Large intestine (tissue), 3 donors: ENCODE data around the gene CPLANE2. TPM values are rescaled to one million over a fixed set of nuclear protein-coding genes. Genes with fewer than 3 reads are reported as not detected.
"Not testable (repeated sequence)": the region's sequence is repeated elsewhere in the genome, so short reads cannot be mapped to it uniquely, and the experiment has no call there.

Source experiments
- DNase-seq, 2 donors: peaks; one replicate each; pipeline versions ENCODE4 v3.0.0 to v3.0.0-alpha.2; 2013
- H3K27ac ChIP-seq: one replicate; pipeline ENCODE4 v1.5.1; 2013; ENCODE audit warnings: low read length
- H3K27me3 ChIP-seq: 2 replicates; pipeline ENCODE4 v1.6.1; 2013; ENCODE audit warnings: low read length; ENCODE audit not compliant: control insufficient read depth, insufficient read depth
- H3K36me3 ChIP-seq: 2 replicates; pipeline ENCODE4 v1.6.1; 2013; ENCODE audit warnings: low read length; ENCODE audit not compliant: control insufficient read depth, insufficient read depth
- H3K4me1 ChIP-seq: one replicate; pipeline ENCODE4 v1.6.1; 2013; ENCODE audit warnings: low read length; ENCODE audit not compliant: control insufficient read depth, insufficient read depth
- H3K4me3 ChIP-seq: one replicate; pipeline ENCODE4 v1.5.1; 2013; ENCODE audit warnings: low read length
- H3K9me3 ChIP-seq: one replicate; pipeline ENCODE4 v1.6.1; 2013; ENCODE audit warnings: mild to moderate bottlenecking, low read depth, low read length, moderate library complexity; ENCODE audit not compliant: control insufficient read depth
- WGBS: methylation state at CpG from one replicate; pipeline ENCODE4 v1.1.5; 2013; ENCODE audit warnings: low lambda C conversion rate; ENCODE audit not compliant: insufficient coverage; 5-methylcytosine and 5-hydroxymethylcytosine counted together
- polyA plus RNA-seq: library from polyadenylated mRNA; unstranded; fragments of 120-200 nt; gene quantifications from one replicate; pipeline ENCODE4 v1.2.1, GENCODE V29; 2013

Gene CPLANE2
- polyA plus RNA-seq, 1 donor: 6.2 TPM

DNA sequence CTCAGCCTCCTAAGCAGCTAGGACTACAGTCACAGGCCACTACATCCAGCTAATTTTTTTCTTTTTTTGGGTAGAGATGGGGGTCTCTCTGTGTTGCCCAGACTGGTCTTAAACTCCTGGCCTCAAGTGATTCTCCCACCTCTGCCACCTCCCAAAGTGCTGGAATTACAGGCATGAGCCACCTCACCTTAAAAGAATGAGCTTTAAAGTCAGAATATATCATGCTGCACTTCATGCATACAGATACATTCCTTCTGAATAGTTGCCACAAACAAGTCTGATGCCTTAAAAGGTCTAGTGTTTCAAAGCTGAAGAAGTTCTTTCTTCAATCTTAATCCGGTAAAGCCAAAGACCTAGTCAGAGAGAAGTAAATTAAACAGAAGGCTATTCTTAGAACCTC, 23.8 kb upstream of the CPLANE2 start:
- DNase-seq: no peak
- H3K36me3 ChIP-seq: peaks cover 6% of the 10 kb centered on the region
- H3K4me3 ChIP-seq: no peak overlapping the region
- no peak overlapping the region for H3K27ac ChIP-seq
- H3K9me3 ChIP-seq: no peaks in the 10 kb centered on the region
- H3K27me3 ChIP-seq: no peaks in the 10 kb centered on the region
- no CpG with 5 or more reads among the region's 1 CpG for WGBS
- H3K4me1 ChIP-seq: no peaks in the 10 kb centered on the region

DNA sequence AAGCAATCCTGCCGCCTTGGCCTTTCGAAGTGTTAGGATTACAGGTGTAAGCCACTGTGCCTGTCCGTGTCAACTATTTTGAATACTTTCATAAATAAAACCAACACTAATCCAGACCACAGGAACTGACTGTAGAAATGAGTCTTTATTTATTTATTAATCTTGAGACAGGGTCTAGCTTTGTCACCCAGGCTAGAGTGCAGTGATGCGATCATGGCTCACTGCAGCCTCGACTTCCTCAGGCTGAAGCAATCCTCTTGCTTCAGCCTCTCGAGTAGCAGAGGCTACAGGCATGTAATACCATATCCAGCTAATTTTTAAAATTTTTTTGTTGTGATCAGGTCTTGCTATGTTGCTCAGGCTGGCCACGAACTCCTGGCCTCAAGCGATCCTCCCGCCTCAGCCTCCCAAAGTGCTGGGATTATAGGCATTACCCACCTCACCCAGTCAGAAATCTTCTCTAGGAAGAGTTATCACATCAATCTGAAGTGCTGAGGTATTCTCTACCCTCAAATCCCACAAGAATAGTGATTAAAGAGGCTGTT, 21.7 kb upstream of the CPLANE2 start:
- no peak for DNase-seq
- WGBS: no CpG with 5 or more reads among the region's 9 CpGs
- Histone ChIP-seq H3K9me3 (no peaks in the 10 kb centered on the region), H3K27ac (no peak overlapping the region), H3K27me3 (no peaks in the 10 kb centered on the region), H3K4me1 (no peaks in the 10 kb centered on the region), H3K4me3 (no peak overlapping the region), H3K36me3 (peaks cover 23% of the 10 kb centered on the region)

DNA sequence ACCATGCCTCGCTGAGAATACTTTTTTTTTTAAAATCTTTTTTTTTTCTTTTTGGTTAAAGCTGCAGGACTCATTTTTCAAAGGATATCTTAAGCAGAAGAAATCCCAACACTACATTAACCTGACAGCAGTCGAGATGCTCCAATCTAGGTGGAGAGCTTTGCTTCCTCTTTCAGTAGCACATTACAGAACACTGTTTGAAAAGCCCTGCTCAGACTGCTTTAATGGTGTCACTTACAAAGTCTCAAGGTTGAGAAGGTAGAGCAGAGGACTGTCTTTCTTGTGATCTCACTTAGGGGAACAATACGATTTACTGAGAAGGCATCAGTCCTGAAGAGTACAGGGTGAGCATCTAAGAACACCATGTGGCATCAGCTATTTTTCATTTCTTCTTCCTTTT, 21.0 kb upstream of the CPLANE2 start:
- H3K9me3 ChIP-seq: no peaks in the 10 kb centered on the region
- no peaks in the 10 kb centered on the region for H3K27me3 ChIP-seq
- no peak for DNase-seq
- 80% methylated on average over 1 of the region's 3 CpGs for WGBS
- no peak overlapping the region for H3K4me3 ChIP-seq
- H3K27ac ChIP-seq: no peak overlapping the region
- peaks cover 27% of the 10 kb centered on the region for H3K36me3 ChIP-seq
- H3K4me1 ChIP-seq: no peaks in the 10 kb centered on the region

DNA sequence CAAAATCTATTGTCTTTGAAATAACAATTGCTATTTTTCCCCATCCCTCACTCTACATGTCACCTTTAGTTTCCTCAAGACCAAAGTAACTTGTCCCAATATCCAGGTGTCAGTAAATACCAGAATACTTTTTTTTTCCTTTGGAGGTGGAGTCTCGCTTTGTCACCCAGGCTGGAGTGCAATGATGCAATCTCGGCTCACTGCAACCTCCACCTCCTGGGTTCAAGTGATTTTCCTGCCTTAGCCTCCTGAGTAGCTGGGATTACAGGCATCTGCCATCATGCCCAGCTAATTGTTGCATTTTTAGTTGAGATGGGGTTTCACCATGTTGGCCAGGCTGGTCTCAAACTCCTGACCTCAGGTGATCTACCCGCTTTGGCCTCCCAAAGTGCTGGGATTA, 20.6 kb upstream of the CPLANE2 start:
- H3K27me3 ChIP-seq, H3K4me3 ChIP-seq, DNase-seq, H3K4me1 ChIP-seq, H3K9me3 ChIP-seq, H3K27ac ChIP-seq: not testable (repeated sequence)
- H3K36me3 ChIP-seq: peaks cover 29% of the 10 kb centered on the region
- WGBS: no CpG with 5 or more reads among the region's 3 CpGs

DNA sequence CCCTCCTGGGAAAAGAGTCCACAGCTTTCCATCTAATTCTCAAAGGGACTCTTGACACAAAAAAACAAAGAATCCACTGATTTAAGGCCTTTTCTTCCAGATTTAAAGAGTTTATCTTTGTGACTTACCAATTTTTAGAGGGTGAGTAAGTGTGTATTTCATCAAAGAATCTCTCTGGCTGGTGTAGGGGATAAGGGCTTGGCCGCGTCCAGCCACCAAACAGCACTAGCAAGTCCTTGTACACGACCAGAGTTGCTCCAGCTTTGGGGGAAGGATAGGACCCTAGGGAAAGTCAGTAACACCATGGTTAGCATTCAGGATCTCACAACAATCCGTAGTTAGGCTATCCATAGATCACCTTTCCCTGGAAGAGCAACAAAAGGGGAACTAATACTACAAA, 19.5 kb upstream of the CPLANE2 start:
- H3K4me3 ChIP-seq: no peak overlapping the region
- H3K27me3 ChIP-seq: no peaks in the 10 kb centered on the region
- H3K9me3 ChIP-seq: no peaks in the 10 kb centered on the region
- 100% methylated on average over 1 of the region's 4 CpGs for WGBS
- peaks cover 37% of the 10 kb centered on the region for H3K36me3 ChIP-seq
- no peaks in the 10 kb centered on the region for H3K4me1 ChIP-seq
- no peak overlapping the region for H3K27ac ChIP-seq
- no peak for DNase-seq

DNA sequence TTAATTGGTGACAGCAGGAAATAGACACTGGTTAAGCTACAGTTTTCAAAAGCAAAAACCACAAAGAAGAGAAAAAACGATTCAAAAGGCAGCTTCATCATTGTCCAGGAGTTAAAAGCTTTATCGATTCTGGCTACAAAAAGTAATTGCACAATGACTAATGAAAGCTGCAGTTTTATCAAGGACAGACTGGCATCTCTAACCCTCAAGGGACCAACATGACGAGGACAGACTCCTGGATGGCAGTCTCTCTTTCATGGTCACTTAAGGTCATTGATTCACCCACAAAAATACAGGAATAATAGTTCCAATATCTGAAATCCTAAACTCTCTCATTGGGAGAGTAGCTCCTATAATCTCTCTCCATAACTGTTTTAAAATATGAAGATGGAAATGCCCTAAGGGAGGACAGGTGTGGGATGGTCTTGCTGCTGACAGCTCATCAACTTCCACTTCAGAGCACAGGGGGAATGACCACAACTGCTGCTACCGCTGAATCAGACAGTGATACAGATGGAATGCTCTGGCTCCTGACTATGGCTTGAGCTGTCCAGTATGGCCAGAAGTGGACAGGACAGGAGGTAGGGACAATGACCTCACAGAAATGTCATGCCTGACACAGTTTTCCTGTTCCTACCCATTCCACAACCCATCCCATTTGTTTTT, 17.4 kb upstream of the CPLANE2 start:
- no peak overlapping the region for H3K27ac ChIP-seq
- H3K36me3 ChIP-seq: peaks cover 51% of the 10 kb centered on the region
- no peaks in the 10 kb centered on the region for H3K4me1 ChIP-seq
- no peaks in the 10 kb centered on the region for H3K9me3 ChIP-seq
- WGBS: 100% methylated on average over 1 of the region's 4 CpGs
- H3K27me3 ChIP-seq: no peaks in the 10 kb centered on the region
- no peak overlapping the region for H3K4me3 ChIP-seq
- DNase-seq: no peak

DNA sequence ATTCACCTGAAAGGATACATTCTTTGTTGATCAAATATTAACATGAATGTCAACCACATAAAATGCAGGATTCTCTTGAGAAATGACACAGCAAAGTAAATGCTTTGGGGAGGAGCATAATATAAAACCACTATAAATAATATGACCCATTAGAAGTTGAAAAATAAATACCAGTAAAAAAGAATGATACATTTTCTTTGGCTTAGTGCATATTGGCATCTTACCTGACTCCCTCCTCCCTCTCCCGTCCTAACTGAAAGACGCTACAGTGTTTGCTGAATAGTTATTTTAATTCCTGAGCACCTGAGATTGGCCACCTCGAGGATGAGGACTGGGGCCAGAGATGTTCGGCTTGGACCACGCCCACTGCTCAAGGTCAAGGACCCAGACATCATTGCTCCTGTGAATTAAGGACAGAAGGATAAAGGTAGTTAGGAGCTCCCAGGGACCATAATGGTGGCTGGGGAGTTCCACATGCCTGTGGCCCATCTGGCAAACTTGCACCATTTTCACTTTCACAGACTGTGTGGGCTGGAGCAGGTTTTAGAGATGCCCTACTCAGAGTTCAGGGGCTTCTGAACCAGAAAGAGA, 16.4 kb upstream of the CPLANE2 start:
- Histone ChIP-seq H3K4me3 (no peak overlapping the region), H3K27ac (no peak overlapping the region), H3K9me3 (no peaks in the 10 kb centered on the region), H3K36me3 (peaks cover 51% of the 10 kb centered on the region), H3K27me3 (no peaks in the 10 kb centered on the region), H3K4me1 (peaks cover 2% of the 10 kb centered on the region)
- no CpG with 5 or more reads among the region's 5 CpGs for WGBS
- no peak for DNase-seq

DNA sequence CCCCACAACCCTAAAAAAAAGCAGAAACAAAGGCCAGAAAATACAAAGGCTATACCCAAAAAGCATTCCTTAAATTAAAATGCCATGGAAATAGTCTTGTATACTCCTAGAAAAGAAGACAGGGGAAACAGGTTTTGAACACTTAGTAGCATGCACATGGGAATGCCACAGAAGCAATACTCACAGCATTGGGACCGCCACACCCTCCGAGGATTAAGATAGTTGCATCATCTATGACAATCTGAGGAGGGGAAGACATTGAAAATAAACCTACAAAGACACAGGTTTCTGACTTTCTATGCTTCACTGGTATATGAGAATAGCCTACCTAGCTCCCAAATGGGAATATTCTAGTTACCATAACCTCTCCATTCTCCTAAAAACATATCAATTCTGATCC, 15.9 kb upstream of the CPLANE2 start:
- no peaks in the 10 kb centered on the region for H3K9me3 ChIP-seq
- H3K27me3 ChIP-seq: no peaks in the 10 kb centered on the region
- WGBS: 100% methylated on average over 1 of the region's 2 CpGs
- peaks cover 8% of the 10 kb centered on the region for H3K4me1 ChIP-seq
- H3K36me3 ChIP-seq: peaks cover 54% of the 10 kb centered on the region
- H3K4me3 ChIP-seq: no peak overlapping the region
- H3K27ac ChIP-seq: no peak overlapping the region
- DNase-seq: no peak

DNA sequence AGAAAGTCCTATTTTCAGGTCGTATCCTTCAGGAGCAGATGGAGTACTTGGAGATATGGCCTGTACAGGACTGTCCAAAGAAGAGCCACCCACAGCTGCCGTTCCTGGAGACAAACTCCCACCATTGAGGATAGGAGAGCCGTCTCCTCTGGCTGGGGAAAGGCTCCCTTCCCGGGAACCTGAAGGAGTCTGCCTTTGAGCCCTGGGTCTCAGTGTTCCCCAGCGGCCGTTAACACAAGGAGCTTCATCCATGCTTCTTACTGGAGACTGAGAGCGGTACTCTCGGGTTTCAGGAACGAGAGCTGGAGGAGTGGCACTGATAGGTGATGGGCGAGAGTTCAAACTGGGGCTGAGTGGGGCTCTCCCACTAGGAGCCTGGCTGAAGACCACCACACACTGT, 14.4 kb upstream of the CPLANE2 start:
- H3K9me3 ChIP-seq: no peaks in the 10 kb centered on the region
- H3K4me3 ChIP-seq: no peak overlapping the region
- H3K27ac ChIP-seq: no peak overlapping the region
- 60% methylated on average over 2 of the region's 10 CpGs for WGBS
- peaks cover 8% of the 10 kb centered on the region for H3K4me1 ChIP-seq
- H3K36me3 ChIP-seq: peaks cover 62% of the 10 kb centered on the region
- H3K27me3 ChIP-seq: no peaks in the 10 kb centered on the region
- DNase-seq: no peak

DNA sequence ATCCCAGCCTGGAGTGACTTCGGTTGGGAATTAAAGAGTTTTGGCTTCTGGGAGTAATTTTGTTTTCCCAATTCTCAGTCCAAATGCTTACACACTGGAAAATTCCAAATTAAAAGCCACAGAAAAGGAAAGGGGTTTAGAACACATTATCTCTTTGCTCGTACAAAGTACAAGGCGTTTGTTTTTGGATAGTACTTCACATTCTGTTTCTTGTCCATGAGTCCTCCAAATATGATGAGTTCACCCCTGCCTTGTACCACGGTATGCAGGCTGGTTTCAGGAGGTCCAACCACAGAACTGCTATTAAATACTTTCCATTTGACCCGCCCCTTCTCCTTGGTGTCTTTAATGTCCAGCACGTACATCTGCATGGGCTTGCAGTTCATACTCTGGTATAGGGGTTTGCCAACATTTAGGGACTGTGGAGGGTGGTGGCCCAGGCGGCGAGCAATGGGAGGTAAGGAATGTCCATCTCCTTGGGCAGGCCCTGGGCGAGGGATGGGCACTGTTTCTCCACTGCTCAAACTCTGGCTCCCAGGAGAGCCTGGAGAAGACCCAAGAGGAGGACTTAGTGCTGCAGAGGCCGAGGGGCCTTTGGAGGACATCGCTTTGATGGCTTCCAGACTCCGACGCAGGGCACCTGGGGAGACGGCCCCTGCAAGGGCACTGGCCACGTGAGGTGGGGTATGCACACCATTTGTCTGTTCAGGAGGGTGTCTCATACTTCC, 13.7 kb upstream of the CPLANE2 start:
- 100% methylated on average over 1 of the region's 15 CpGs for WGBS
- H3K9me3 ChIP-seq: no peaks in the 10 kb centered on the region
- peaks cover 8% of the 10 kb centered on the region for H3K4me1 ChIP-seq

More for the DNA sequence above, 13.7 kb upstream of the CPLANE2 start:
- Histone ChIP-seq H3K36me3 (peaks cover 58% of the 10 kb centered on the region), H3K27ac (no peak overlapping the region), H3K27me3 (no peaks in the 10 kb centered on the region), H3K4me3 (no peak overlapping the region)
- DNase-seq: no peak
